ENCODE data around the gene LMLN.

DNA sequence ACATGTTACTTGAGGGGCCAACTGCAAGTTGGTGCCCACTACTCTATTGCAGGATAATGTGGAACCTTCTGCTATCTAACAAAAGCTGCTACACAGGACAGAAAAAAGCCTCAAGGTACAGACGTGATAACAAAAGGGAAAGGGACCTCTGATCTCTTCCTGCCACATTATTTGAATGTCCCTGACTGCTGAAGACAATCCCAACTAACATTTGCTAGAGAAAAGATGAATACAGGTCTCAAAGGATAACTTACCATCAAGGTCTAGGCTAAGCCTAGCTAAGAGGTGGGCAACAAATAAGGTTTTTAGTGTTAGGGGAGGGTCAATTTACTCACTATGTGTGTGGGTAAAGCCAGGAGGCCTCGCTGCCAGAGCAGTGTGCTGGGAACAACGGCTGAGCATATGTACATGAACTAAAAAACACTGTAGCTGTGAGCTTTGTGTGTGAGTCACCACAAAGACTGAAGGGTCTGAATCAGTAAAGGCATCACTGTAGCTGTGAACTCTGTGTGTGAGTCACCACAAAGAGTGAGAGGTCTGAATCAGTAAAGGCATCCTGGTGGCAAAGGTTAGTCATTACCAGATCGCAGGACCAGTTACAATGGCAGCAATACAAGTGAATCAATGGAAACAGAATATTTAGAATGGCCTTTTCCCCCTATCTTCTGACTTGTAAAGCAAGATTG is 111.7 kb downstream of the LMLN start:
- no peak for TF ChIP-seq RFX5 (IDR thresholded peaks at IDR 0.05; ENCODE audit: low read length)
- TF ChIP-seq, protein P1, sequence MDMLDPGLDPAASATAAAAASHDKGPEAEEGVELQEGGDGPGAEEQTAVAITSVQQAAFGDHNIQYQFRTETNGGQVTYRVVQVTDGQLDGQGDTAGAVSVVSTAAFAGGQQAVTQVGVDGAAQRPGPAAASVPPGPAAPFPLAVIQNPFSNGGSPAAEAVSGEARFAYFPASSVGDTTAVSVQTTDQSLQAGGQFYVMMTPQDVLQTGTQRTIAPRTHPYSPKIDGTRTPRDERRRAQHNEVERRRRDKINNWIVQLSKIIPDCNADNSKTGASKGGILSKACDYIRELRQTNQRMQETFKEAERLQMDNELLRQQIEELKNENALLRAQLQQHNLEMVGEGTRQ (IDR thresholded peaks at IDR 0.05; ENCODE audit: borderline replicate concordance, low read depth, low read length), result no peak
- TF ChIP-seq, protein P2, sequence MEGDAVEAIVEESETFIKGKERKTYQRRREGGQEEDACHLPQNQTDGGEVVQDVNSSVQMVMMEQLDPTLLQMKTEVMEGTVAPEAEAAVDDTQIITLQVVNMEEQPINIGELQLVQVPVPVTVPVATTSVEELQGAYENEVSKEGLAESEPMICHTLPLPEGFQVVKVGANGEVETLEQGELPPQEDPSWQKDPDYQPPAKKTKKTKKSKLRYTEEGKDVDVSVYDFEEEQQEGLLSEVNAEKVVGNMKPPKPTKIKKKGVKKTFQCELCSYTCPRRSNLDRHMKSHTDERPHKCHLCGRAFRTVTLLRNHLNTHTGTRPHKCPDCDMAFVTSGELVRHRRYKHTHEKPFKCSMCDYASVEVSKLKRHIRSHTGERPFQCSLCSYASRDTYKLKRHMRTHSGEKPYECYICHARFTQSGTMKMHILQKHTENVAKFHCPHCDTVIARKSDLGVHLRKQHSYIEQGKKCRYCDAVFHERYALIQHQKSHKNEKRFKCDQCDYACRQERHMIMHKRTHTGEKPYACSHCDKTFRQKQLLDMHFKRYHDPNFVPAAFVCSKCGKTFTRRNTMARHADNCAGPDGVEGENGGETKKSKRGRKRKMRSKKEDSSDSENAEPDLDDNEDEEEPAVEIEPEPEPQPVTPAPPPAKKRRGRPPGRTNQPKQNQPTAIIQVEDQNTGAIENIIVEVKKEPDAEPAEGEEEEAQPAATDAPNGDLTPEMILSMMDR (IDR thresholded peaks at IDR 0.05), result peak; percentile 41
- TF ChIP-seq YY1 (IDR thresholded peaks at IDR 0.05; ENCODE audit: low read depth), result no peak
- TF ChIP-seq, protein P3, sequence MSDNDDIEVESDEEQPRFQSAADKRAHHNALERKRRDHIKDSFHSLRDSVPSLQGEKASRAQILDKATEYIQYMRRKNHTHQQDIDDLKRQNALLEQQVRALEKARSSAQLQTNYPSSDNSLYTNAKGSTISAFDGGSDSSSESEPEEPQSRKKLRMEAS (IDR thresholded peaks at IDR 0.05; ENCODE audit: low read depth), result peak; percentile 21; the same call in 1 of the 2 replicates

Measured in SK-N-SH (cell line).